Right ventricle myocardium inferior (tissue), 1 donor: Measurements from ENCODE around the gene MBP. TPM values are rescaled to one million over a fixed set of nuclear protein-coding genes. Genes with fewer than 3 reads are reported as not detected.

Experiments used
- ATAC-seq: fragments of 200-7000 bp; cut with Tn5 transposase; one replicate; pipeline ENCODE4 v1.9.1; 2020; ENCODE audit warnings: mild to moderate bottlenecking, moderate library complexity
- DNase-seq: peaks from one replicate; pipeline ENCODE4 v3.0.0; 2021; ENCODE audit errors: missing footprints
- intact Hi-C: fragments of 100-400 bp; cut with DNase I; formaldehyde crosslinking; loops from one replicate; pipeline ENCODE4 v1.11.0; 2022
- total RNA-seq: library from RNA; stranded (reverse); fragmentation: NEBNext Ultra II Directional; extraction: Animal tissue kit (Norgen Biotek cat#: 25700); gene quantifications from one replicate; pipeline ENCODE4 v1.2.1, GENCODE V29; 2021
- donor health status: DM: no; HTN: yes; CAD: no; lungs with severe emphysema.

Gene MBP
- total RNA-seq, 1 donor from 2014 or later = 34.9 TPM

DNA sequence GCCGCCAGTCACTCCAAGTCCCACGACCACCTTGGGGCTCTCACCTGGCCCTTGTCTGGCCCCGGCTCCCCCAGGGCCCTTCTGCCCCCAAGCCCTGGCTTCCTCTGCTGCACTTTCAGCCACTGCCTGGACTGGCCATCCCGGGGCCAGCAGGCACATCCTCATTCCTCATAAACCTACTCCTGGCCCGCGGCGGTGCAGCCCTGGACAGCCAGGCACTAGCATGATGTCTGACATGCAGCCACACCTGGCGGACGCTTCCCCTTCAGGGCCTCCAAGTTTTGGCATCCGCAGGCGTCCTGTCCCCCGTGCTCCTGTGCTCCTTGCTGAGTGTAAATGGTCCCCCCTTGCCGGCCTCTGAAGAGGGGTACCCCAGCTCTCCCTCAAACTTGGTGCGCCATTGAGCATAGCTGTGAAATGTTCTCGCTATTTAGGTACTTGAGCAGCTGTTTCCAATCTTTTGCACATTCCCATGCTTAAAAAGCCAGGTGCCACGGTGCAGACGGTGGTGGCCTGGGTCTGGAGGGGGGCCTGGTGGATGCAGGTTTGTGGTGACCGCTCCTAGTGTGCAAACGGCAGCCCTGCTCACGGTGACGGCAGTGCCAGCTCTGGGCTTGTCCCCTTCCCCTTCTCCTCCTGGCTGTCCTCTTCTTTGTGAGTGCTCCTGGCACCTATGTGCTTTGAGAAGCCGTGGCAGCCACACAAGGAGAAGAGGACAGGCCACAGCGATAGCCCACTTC is 123.8 kb downstream of the MBP start:
- ATAC-seq (no peak), DNase-seq (peak; percentile 53)
- intact Hi-C loops = no loop called here

DNA sequence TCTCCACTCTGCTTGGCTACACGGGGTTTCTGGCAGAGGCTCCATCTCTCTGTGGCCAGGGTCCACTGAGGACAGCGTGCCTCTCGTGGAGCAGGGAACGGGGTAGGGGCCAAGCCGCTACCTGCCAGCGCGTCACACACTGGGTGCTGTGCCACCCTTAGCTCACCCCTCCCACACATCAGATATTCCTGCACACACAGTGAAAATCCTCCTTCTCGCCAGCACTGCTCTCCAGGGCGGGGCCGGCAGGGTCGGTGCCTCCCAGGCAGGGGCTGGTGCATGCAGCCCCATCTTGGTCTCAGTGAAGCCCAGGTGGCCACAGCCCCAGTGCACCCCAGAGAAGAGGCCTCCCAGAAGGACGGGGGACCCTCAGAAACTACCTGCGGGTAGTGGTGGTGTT is 124.6 kb downstream of the MBP start:
- no peak for DNase-seq
- intact Hi-C loops = no loop called here
- no peak for ATAC-seq

DNA sequence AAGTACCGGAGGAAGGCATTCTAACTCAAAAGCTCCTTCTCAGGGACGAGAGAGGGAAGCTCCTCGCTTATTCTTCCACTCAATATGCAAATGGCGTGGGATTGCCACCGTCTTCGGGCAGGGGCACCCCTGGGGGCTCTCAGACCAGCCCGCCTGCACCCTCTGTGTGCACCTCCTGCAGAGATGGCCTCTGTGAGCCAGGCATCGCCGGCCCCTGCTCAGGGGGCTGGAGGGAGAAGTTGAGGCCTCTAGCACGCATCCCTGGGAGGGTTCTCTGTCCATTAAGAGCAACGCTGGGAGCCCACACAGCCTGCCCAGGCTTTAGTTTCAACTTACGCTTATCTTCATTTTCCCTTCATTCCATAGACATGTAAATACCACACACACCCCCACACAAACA is 125.3 kb downstream of the MBP start:
- intact Hi-C loops = no loop called here
- DNase-seq = no peak
- ATAC-seq = no peak

DNA sequence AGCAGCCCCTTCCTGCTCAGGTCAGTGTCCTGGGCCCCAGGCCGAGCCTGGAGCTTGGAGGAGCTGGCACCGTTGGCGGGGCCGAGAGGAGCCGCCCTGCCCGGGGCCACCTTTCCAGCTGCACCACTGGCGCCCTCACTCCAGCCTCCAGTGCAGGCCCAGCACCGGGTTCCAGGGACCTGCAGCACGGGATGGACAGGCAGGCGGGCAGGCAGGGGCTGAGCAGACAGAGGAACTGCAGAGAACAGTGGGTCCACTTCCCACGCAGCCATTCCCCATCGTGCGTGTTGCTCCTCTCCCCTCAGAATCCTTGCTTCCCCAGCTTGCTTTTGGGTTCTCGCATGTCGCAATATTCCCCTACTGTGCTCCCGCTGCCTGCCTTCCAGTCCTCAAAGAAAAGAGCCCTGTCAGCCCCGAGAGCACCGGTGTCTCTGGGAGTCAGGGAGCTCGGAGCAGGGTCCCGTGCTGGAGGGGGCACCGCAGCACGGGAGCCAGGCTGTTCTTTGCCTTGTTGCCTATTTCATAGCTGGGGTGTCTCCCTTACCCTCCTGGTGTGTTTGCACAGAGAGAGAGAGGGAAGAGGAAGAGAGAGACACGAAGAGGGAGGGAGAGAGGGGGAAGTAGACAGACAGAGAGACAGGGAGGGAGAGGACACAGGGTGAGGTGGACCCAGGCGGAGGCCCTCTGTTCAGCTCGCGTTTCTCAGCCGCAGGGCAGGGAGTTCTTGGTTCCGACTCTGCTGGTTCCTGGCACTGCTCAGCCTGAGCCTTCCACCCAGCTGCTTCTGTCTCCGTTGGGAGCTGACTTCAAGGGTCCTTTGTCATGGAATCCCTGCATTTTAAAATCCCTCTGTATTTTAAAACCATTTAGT is 126.0 kb downstream of the MBP start:
- no peak for DNase-seq
- peak; percentile 60 for ATAC-seq
- intact Hi-C loops = no loop called here

DNA sequence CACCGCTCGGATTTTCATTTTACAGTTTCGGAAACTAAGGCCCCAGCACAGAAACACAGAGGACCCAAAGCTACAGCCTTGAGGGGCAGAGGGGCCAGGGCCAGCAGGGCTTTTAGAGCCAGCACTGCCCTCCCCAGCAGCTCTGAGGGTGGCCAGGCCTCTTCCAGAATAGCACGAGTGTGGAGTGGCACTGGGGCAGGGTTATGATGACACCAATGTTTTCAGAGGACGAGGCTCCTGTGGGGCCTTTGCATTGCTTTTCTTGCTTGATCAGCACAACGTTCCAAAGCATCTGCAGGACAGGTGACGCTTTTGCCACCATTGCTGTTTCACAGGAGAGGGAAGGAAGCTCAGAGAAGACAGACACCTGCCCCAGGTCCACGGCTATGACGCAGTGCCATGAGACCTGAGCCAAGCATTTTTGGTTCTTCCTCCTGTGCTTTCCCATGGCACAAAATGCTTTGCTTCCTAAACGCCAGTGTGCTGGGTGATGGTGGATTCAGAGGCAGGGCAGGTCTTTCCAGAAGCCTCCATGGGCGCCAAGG is 126.9 kb downstream of the MBP start:
- DNase-seq = no peak
- ATAC-seq = no peak
- intact Hi-C loops = no loop called here

DNA sequence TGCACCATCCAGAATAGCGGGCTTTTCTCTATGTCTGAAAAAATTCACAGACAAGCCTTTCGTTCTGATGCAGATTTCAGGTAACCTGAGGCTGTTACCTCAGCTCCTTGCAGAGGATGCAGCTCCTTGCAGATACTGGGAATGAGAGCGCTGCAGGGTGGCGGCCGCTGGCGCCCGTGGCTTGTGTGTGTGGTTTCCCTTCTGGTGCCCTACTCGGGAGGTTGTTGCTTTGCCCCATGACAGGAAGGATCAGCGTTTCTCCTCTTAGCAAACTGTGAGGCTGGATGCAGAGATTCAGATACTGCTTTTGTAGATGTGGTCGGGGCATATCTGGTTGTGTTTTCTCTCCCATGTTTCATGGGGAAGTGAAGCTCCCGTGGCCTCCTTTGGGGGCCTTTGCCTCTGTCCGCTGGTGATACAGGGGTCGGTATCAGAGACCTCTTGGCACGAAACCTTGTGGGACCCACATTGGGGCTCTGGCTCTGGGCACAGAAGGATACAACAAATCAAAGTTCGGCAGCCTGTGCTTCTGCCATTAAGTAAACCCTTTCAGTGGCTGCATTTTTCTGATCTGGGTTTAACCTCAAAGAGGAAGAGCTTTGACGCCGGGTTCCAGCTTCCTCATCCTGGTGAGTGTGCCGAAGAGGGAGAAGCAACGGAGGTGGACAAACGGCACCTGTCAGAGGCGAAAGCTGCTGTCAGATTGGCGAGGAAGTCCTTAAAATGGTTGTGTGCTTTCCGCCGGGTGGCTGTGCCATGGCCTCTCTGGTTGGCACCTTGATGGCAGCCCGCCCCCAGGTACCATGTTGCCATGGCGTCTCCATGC is 127.8 kb downstream of the MBP start:
- no peak for DNase-seq
- intact Hi-C loops = no loop called here
- ATAC-seq = no peak

DNA sequence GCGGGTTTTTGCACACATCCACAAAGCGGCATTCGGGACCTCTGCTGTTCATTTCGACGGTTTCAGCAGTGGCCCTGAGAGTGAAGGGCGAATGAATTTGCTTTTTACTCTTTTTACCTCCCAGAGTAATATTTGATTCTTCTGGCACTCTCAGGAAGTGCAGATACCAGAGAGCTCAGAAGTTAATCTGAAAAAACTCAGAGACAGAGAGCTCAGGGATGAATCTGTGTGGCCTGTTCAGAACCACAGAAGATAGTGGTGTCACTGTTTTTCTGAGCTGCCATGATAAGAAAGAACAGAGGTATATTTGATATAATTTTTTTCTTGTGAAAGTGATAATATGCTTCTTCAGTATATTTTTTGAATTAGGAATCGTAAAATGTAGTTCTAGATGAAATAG is 129.3 kb downstream of the MBP start:
- intact Hi-C loops = no loop called here
- ATAC-seq (no peak), DNase-seq (no peak)

DNA sequence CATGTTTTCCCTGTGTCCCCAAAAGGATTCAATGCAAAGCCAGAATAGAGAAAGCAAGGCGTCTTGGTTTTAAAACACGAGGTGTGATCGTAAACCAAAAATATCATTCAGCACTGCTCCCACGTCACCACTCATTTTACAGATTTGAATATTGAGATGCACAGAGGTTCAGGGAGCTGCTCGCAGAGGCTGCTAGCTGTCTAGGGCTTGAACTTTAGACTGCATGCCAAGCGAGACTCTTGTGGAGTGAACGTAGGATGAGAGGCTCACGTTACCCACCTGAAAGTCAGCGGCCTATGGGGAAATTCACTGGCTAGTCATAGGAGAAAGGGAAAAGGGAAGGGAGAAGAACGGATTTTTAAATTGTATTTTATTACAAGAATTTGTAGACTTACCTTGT is 130.1 kb downstream of the MBP start:
- DNase-seq = no peak
- intact Hi-C loops = no loop called here
- ATAC-seq = no peak

DNA sequence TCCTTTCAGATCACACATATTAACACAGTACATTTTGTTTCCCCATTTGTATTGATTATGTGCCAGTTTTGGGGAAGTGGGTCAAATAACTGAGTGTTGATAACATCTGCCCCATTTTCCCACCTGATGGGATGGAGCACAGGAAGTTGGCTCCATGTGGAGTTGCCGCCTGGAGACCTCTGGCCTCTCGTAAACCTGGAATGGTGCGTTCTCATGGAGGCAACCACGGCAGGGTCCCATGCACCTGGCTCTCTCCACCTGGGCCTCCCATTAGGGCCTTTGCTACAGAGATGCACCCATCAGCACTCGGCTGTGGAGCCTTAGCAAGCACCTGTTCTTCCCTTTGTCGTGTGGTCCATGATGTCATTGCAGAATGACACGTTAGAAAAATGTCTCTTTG is 130.6 kb downstream of the MBP start:
- intact Hi-C loops = loop anchor here (2.0 kb wide), 1 partner anchor 209 kb away; no protein-coding TSS in a partner anchor
- DNase-seq (no peak), ATAC-seq (no peak)

DNA sequence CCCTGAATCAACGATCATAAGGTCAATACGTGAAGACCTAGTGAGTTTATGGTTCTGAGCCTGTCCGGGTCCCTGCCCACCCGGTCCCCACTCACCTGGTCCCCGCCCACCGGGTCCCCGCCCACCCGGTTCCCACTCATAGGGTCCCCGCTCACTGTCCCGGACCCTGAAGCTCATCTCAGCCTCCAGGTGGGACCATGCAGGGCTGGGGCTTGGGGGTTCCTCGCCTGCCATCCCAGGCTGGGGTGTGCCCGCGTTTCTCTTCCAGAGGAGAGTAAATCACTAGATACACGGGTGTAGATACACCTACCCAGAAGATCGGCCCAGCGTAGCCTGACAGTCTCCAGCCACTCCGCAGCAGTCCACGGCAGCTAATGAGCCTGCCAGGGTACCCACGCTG is 131.5 kb downstream of the MBP start:
- intact Hi-C loops = loop anchor here (2.0 kb wide), 1 partner anchor 210 kb away; no protein-coding TSS in a partner anchor
- DNase-seq (no peak), ATAC-seq (no peak)

DNA sequence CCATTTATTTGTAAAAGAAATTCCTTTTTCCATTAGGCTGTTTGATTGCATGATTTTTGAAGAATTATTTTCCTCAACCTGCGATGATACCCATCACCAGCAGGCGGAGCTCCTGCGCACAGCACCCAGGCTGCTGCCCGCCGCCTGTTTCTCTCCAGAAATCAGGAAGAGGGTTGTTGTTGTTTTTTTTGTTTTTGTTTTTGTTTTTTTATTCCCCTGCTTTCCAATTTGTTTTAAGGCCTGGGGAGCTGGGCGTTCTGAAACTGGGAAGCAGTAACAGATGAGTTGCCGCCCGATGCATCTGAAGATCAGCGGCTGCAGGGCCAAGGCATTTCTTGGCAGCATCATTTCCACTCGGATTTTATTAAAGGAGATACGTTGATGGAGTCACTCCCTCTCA is 132.1 kb downstream of the MBP start:
- intact Hi-C loops = loop anchor here (1.0 to 2.0 kb wide), 2 partner anchors 55 to 210 kb away; no protein-coding TSS in a partner anchor
- ATAC-seq = peak; percentile 54
- DNase-seq = peak; percentile 88

DNA sequence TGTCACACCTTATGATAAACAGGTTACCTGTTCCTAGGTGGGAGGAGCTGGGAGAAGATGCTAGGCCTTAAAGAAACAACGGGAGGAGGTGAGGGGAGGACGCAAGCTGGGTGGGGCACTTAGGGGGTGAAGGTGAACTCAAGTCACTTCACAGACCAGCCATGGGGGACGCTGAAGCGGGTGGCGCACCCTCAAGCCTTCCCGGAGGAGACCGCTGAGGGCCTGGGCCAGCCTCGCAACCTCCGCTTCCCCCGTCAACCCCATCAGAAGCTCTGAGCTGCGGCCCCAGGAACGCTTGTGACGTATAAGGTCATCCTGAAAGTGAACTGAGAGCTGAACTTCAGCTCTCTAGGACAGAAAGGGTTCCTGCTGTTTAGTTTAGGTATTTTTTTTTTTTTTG is 133.5 kb downstream of the MBP start:
- intact Hi-C loops = no loop called here
- DNase-seq (no peak), ATAC-seq (no peak)

DNA sequence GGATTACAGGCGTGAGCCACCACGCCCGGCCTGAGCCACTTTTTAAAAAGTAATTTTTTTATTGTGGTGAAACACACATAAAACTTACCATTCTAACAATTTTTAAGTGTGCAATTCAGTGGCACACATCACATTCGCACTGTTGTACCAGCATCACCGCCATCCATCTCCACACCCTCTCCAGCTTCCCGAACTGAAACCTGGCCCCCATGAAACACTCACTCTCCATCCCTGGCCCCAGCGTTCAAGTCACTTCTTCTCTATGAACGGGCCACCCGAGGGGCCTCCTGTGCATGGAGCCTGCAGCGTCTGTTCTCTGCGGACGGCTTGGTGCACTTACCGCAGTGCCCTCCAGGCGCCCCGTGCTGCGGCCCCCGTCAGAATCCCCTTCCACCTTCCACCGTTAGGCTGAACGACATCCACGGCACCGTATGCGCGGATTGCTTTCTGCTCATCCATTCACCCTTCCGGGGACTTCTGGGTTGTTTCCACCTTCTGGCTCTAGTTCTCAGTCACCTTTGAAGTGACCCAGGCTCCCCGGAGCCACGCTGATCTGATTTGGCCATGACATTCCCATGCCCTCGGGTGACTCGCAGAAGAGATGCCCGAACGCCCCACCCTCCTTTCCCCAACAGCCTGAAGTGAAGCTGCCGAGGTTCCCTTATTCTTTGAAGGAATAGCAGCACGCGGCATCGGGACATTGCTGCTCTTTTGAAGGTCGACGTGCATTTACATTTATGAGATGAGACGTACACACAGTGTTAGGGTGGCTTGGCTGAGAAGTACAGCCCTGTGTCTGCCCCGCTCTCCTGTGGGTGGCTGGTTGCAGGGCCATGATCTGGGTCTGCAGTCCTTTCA is 134.4 kb downstream of the MBP start:
- intact Hi-C loops = no loop called here
- DNase-seq (no peak), ATAC-seq (no peak)

DNA sequence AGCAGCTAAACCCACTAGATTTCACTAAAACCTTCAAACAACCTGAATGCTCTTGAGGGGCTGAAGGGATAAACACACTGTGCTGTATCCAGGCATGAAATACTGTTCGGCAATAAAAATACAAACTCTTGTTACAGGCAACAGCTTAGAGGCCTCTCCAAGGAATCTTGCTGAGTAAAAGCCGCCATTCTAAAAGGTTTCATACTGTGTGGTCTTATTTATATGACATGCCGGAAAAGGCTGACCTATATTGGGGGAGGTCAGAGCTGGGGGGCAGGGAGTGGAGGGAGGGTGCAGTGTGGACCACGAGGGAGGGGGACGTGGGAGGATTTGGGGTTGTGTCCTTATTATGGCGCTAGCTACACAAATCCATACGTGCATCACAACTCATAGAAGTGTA is 136.2 kb downstream of the MBP start:
- DNase-seq (no peak), ATAC-seq (no peak)
- intact Hi-C loops = no loop called here

DNA sequence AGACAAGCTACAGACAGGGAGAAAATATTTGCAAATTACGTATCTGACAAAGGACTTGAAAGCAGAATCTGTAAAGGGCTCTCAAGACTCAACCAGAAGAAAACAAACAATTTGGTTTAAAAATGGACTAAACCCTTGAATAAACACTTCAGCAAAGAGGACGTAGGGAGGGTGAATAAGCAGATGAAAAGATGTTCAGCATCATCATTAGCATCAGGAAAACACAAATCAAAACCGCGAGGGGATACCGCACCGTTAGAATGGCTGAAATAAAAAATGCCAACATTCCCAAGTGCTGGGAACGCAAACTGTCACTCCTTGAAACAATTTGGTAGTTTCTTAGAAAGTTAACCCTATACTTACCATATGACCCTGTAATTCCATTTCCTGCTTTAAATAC is 136.7 kb downstream of the MBP start:
- ATAC-seq (no peak), DNase-seq (no peak)
- intact Hi-C loops = no loop called here

DNA sequence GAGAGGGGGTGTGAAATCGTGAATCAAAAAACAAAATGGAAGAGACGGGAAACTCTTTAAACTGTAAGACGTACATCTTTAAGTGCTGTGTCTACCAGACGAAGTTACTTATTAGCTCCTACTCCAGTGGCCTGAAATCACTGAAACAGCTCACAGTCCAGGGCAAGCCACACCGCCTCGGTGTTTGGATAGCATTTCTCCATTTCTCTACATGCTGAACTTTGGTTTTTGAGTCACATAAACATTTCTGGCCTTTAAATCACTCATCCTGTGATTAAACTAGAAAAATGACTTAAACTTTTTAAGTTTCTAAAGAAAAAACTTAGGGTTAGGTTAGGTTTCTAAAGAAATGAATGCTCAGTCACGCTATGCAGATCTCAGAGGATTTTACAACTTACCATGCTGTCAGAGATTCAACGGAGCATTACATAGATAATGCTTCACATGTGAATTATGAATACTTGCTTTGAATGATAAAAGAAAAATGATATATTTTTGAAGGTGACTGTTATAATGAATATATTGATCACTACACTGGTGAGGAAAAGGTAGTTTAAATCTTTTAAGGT is 138.4 kb downstream of the MBP start:
- no peak for ATAC-seq
- intact Hi-C loops = no loop called here
- DNase-seq = no peak

DNA sequence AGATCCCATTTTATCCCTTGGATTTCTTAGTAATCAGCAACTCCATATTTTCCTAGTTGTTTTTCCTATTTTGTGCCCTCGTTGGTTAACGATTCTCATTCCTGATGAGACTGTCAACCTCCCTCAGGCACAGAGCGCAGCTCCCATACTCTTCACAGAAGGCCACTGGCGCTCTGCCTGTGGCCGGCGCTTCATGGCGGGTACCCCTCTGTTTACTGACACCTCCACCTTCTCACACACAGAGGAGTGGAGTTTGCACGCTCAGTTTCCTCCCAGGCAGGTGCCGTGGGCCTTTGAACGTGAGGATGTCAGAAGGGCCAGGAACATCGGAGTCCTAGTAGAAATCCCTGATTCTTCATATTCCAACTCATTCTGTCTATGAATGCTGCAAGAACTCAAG is 139.0 kb downstream of the MBP start:
- intact Hi-C loops = no loop called here
- ATAC-seq (no peak), DNase-seq (no peak)

DNA sequence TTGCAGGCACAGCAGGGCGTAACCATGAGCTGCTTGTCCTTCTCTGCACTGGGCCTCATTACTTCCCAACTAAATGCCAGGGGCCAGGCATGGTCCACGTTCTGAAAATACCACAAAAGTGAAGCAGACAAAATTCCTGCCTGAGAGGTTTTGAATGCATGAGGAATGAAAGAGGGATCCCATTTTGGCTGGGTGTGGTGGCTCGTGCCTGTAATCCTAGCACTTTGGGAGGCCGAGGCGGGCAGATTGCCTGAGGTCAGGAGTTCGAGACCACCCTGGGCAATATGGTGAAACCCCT is 139.5 kb downstream of the MBP start:
- intact Hi-C loops = no loop called here
- no peak for ATAC-seq
- no peak for DNase-seq
